HG03432 (cell line): Measurements from ENCODE around the gene GALNT9.

Source experiments
- ATAC-seq: cut with Tn5 transposase; IDR thresholded peaks from one replicate; pipeline ENCODE4 v1.9.1; 2021; ENCODE audit warnings: mild to moderate bottlenecking, moderate library complexity; ENCODE audit not compliant: unreplicated experiment

GALNT9 gene

DNA sequence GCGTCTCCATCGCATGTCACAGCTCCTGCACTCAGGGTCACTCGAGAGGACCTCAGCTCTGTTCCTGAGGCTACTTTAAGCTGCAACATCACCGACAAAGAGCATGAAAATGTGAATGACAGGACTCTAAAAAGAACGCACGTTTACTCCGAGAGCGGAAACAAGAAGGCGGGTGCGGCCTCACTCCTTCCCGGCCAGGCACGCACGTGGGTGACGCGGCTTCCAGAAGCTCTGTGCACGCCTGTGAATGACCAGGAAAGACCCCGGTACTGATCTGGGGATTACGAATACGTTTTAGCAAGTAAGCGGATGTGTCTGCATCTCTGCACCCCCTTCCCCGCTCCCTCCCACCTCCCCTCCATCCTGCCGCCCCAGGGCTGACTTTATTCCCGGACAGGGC lies 15.2 kb upstream of the GALNT9 start:
- no peak for ATAC-seq

DNA sequence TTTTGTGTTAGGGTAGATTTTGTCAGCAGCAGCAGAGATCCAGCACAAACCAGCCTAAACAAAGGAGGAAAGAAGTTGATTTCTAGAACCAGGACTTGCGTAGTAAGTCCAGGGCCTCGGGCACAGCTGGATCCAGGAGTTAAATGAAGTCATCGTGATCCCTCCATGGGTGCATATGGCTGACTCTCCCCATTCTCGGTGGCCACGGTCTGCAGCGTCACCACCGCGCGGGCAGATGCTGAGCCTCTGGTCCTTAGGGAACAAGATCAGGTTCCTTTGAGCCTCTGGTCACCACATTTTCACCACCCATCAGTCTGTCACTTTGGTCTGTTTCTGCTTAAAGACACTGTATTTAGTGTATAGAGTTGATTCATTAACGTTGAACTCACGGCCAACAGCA lies 14.8 kb upstream of the GALNT9 start:
- ATAC-seq = no peak

DNA sequence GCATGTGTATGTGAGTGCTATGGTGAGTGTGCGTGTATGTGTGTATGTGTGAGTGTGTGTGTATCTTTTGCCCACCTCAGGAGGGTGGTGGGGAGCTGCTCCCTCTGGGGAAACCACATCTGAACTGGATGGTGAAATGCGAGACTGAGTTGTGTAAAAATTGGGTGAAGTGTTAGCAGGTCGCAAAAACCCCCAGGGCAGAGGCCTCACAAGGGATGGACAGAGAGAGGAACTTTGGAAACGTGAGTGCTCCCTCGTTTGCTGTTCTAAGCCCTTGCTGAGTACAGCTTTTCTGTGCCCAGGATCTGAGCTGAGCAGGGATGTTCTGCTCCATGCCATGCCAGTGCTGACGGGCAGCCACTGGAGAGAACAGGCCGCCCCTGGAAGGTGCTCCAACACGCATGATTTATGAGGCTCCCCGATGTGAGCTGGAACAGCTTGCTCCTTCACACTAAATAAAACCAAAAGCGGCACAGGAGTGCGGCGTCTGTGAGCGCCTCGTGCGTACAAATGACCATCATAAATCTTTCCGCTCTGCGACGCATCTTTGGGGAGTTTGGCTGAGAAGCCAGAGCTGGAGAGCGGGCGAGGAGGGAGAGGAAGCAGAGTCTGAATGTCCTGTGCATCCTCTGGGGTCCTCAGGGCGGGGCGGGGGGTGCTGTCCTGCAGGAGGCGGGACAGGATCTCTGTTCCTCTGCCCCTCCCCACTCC lies 14.1 kb upstream of the GALNT9 start:
- ATAC-seq = no peak

DNA sequence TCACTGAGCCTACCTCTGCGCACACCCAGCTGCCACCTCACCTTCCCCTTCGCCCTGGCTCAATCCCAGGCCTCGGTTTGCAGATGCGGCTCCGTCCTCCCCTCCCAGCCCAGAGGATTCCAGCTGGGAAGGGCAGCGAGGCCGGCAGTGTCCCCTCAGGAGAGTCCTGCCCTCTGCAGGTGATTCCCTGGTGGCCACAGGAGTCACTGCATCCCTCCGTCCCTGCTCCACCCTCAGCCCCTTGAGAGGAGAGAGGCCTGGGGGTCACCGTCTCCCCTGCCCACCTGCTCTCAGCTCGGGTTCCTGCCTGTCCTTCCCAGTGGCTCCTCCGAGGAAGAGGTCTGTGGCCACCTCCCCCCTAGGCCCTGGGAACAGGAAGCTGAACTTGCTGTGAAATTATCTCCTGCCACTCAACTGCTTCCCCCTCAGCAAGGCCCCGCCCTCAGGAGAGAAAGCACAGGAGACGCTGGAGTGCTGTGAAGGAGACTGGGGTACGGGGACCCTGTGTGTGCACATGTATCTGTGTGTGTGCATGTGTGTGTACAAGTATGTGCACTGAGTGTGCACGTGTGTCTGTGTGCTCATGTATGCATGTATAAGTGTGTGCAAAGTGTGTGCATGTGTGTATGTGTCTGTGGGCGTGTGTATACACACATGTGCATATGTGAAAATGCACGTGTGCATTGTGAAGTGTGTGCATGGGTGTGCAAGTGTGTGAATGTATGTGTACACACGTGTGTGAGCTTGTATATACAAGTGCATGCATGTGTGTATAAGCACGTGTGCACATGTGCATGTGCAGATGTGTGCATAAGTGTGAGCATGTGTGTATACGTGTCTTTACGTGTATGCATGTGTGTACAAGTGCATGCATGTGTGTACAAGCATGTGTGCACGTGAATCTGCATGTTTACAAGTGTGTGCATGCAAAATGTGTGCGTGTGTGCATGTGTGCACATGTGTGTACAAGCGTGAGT lies 13.2 kb upstream of the GALNT9 start:
- no peak for ATAC-seq

DNA sequence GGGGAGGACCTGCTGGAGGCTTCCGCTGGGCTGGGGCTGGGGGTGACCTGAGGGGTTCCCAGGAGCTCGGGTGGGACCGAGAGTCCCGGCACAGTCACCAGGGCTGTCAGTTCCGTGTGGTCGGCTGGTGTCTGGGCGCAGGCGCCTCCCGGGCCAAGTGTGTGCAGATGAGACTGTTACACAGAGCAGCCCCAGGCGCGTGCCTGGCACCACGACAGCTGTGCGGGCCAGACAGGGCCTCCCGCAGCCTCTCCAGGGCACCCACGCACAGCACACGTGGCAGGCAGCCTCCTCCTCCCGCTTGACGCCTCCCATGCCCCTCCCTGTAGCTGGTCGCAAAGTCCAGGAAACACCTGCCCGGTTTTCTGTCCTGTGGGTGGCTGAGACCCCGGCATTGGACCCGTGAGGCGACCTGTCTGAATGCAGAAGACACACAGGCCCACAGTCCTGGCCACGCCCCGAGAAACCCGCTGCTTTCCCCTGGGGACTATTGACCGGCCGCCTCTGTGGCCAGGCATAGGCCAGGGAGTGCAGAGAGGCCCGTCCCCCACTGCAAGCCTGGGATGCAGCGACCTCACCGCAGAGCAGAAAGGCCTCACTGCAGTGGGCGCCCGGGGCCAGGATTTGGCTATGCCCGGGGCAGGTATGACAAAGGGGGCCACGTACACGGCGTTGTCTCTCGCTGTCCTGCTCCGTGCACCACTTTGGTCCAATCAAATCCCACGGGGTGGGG lies 12.1 kb upstream of the GALNT9 start:
- ATAC-seq = no peak

DNA sequence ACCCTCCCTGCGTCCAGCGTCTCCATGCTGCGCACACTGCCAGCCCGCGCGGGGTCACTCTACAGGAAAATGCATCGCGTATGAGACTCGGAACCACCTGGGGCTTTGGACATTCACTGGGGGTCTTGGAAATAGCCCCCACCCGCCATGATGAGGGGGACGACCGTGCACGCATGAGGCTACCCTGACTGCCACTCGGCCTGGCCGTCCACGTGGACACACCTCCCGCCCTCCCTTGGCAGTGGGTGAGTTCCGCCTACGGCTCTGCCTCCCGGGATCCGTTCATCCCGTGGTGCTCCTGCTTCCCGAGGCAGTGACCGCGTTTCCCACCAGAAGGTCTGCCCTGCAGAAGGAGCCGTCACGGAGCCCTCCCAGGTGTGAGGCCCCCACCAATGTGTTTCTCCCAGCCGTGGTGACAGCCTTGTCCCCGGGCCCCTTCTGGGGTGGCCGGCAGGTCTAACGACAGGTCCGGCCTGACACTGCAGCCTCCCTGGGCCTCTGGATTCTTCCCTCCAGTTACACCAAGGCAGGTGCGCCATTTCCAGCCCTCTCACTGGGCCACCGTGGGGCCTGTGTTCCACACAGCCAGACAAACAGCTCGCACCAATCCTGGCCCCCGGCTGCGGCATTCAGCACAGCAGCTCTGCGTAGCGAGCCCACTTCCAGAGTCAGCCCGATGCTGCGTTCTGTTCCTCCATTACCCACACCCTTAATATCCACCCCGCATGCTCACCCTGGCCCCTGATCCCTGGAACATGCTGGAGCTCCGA lies 11.1 kb upstream of the GALNT9 start:
- no peak for ATAC-seq

DNA sequence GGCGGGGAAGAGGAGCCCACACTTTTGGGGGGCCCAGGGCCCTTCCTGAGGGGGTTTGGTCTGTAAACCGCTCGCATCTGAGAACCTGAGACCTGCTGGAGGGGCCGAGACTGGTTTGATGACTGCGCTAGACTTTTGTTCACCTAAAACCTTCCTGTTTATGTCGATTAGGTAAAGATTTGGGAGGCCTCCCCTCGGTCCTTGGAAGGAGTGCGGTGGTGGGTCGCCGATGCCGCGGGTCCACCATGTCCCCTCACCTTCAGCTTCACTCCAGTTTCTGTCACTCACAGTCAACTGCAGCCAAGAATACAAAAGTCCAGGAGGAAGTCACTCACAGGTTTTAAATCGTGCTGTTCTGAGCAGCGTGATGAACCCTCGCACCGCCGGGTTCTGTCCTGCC lies 10.5 kb upstream of the GALNT9 start:
- ATAC-seq = no peak

DNA sequence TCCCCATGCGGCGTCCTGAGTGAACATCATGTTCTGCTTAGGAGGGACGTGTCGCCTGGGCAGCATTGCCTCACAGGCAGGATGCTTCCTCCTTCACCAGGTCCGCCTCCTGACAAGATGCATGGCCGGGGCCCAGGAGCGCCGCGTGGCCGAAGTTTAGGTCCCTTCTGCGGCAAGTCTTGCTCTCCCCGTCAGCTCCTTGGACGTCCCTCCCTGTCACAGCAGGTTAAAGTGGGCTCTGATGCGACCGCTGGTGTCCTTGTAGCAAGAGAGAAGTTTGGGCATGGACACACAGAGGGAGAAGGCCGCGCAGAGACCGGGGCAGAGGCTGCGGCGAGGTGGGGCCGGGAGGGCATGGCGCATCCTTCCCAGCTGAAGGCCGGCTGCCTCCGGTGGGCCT lies 9.4 kb upstream of the GALNT9 start:
- ATAC-seq = no peak

DNA sequence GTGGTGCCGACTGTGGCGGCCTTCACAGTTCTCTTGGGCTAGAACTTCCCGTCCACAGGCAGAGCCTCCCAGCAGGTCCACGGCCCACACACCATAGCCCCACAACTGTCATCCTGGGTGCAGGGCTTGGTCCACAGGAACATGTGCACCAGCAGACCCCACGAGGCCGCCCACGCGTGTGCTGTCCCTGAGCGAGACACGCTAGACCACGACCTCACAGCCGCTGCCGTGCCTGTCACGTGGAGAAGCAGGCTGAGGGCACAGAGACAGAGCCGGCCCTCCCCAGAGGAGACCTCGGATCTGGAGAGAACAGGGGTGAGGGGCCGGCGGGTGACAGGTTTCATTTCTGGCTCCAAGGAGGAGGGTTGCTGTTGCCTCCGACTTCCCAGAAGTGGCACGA lies 8.9 kb upstream of the GALNT9 start:
- ATAC-seq = no peak

DNA sequence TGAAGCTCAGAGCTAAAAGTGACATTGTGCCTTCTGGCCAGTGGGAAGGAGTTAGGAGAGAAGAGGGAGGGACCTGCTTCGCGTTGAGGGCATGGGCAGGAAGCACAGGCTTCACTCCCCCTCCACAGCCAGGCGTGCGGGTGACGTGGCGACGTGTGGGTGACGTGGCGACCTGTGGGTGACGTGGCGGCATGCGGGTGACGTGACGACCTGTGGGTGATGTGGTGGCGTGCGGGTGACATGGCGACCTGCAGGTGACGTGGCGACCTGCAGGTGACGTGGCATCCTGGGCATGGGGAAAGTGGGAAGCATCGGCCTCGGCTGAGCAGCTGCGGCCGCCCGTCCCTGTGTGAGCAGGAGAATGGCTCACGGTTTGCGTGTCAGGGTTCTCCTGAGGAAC lies 8.2 kb upstream of the GALNT9 start:
- no peak for ATAC-seq

DNA sequence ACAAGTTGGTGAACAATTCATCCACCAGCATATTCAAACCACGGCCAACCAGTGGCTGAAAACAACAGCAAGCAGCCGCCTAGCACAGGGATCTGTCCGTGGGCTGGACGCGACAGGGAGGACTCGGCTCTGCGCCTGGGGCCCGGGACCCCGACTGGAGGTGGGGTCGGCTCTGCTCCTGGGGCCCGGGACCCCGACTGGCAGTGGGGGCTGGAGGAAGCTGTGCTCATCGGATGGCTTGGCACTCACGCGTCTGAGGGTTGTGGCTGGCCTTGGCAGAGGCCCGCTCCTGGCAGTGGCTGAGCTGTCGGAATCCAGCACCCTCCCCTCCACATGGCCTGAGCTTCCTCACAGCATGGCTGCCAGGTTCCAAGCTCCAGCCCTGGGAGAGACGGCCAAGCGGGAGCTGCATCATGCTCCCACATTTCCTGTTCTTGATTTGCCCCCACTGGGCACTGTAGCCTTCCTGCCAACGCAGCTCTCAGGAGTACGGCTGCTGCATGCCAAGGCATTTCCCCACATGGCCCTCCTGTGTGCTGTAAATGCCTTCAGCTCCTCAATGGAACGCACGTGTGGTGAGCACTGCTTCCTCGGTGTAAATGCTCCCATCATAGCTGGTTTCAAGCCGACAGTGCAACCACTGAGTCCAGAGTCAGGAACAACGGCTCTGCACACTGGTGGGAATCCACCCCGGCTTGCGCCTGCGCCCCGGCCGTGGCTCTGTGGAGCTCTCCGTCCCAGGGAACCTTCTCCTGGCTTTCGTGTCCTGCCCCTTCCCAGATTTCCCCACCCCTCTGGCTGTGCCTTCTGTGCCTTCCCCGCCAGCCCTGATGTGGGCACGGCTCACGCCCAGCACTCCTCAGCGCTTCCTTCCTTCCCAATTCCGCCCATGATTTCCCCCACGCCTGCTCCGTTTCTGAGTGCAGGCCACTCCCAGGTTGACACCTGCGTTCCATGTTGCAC lies 7.3 kb upstream of the GALNT9 start:
- no peak for ATAC-seq

DNA sequence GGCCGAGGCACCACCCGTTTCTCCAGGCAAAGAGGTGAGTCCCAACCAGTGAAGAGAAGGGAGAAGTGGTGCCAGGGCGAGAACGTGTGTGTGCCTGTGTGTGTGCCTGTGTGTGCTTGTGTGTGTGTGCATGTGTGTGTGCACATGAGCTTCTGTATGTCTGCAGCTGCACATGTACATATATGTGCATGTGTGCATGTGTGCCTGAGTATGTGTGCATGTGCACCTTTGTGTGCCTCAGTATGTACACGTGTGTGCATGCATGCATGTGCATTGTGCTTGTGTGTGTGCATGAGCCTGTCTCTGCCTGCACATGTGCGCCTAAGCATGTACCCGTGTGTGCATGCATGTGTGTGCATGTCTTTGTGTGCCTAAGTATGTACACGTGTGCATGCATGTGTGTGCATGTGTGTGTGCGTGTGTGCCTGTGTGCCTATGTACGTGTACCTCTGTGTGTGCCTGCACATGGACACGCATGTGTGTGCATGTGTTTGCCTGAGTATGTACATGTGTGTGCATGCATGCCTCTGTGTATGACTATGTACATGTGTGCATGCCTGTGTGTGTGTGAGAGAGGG lies 5.9 kb upstream of the GALNT9 start:
- no peak for ATAC-seq

DNA sequence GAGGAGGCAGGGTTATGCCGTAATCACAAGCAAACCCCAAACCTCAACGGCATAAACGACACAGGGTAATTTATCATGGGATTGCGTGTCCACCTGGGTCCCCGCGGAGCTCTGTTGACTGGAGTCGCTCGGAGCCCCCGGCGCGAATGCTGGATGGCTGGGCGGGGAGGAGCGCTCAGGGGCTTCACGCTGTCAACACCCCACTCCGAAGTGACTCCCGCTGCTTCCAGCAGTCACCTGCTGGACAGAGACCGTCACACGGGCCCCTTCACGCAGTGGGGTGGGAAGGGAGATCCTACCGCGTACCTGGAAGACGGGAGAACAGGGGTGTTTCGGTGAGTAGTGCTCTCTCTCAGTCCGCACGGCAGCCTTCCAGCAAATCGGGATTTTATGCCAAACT lies 4.4 kb upstream of the GALNT9 start:
- no peak for ATAC-seq

DNA sequence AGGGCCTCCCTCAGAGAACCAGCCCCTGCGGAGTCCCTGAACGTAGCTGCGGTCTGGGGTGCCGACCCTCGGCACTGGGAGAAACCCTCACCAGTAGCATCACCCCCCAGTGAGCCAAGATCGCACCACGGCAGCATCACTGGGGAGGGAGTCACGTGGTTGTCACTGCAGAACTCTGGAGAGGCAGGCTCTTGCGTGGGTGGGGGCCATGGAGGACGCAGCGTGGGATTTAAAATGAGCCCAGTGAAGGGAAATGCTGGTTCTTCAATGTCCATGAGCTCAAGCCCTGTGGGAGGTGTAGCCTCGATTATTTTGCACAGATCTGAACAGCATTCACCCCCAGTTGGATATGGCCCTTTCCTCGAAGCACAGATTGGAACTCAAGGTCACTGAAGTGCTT lies 3.9 kb upstream of the GALNT9 start:
- no peak for ATAC-seq

DNA sequence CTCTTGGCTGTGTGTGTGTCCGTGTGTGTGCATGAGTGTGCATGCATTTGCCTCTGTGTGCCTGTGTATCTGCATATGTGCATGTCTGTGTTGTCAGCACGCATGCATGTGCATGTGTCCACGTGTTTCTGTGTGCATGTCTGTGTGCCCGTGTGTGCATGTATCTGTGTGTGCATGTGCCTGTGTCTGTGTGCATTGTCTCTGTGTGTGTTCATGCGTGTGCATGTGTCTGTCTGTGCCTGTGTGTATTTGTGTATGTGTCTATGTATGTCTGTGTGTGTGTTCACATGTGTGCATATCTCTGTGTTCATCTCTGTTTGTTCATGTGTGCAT lies 1.1 kb upstream of the GALNT9 start:
- no peak for ATAC-seq

DNA sequence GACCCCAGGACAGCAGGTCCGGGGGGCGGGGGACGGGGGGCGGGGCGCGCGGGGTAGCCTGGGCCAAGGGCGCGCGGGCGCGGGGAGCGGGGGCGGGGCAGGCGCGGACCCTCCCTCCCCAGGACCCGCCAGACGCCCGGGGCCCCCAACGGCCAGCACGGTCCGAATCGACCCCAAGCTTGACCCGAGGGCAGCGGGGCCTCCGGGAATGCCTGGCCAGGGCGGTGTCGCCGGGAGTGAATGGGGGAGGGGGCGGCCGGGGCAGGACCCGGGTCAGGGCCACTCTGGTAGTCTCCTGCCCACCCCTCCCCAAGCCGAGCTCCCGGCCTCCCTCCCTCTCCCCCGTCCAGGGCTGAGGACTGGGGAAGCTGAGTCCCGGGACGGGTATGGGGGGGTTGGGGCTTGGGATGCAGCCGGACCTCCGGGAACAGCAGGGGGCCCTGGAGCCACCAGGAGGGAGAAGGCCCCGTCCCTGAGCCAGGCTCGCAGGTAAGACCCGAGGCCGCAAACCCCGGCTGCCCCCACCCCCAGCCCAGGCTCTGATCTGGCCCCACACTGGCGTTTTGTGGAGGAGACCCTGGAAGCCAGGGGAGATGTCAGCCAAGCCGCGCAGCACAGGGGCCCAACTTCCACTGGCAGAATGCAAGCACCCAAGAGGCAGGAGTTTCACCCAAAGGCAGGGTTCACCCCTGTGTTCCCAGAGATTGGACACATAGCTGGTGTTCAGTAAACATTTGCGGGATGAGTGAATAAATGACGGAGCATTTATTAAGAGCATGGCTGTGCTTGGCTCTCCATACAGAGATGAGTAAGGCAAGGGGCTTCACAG lies 545 bp upstream of the GALNT9 start:
- ATAC-seq = no peak

DNA sequence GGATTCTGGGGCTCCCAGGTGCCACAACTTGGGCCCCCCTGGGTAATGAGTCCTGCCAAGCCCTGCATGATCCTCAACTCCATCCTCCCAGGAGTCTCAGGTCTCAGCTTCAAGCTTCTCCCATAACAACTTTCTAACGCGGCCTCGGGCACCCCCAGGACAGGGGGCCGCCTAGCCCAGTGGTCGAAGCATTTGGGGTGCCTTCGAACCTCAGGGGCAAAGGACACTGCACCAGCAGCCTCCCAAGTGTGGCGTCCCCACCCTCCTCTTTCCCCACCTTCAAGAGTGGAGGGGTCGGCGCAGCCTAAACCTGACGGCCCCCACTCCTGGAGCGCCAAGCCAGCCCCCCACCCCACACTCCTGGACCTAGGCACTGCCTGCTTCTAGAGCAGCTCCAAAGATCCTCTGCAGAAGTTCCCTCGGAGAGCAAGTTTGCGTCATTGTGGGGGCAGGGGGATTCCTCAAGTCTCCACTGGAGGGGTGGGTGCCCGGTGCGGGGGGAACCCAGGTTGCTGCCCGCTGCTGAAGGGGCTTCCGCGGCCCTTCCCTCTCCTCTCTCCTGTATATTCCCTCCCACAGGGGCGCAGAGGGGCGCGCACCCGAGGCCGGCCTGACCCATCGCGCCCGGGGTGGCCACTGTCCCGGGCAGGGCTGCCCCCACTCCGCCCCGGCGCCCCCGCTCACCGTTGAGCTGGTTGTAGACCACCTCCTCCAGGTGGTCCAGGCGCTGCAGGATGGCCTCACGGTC lies 933 bp downstream of the GALNT9 start:
- ATAC-seq = no peak
